GM18511 (cell line): Measurements from ENCODE around the gene PTPN23.
A peak's percentile ranks its signal among the peaks of the same experiment; 100 is the strongest.

Source experiments
- ATAC-seq: cut with Tn5 transposase; IDR thresholded peaks from one replicate; pipeline ENCODE4 v1.9.1; 2021; ENCODE audit warnings: mild to moderate bottlenecking, moderate library complexity; ENCODE audit not compliant: unreplicated experiment

The PTPN23 gene

DNA sequence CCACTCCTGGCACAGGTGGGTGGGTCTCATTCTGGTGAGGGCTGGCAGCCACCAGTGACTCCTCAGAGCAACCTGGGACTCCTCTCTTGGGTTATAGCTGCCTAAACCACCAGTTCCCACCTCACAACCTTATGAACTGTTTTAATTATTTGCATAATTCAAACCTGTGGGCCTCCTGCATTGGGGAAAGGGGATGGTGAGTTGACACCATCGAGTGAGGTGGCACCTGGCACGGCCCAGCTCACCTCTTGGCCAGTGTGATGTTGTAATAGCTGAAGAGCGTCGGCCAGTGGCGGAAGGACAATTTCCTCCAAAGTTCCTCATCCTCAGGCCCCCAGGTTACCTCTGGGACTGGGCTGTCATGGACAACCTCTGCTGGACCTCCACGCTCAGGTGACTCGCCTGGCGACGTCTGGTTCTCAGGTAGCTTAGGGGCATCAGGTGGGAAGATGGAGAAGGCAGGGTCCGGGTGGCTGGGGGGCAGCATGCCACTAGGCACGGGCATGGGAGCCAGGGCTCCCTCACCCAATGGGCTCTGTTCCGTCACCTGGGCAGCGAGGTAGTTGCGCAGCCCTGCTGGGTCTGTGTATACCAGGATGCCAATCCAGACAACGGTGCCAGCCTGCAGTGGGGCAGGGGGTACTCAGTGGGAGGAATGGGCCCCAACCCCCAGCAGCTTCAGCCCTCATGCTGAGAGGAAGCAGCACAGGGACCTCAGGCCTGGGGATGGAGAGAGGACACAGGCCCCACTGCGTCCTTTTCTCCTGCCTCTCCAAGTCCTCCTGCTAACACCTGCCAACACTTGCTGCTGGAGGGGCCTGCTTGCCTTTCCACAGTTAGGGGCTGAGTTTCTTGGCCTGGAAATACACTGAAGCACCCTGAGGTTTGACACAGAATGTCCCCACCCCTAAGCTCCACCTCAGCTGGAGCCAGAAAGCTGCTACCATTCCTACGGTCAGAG is 38.5 kb downstream of the PTPN23 start:
- ATAC-seq, result no peak

DNA sequence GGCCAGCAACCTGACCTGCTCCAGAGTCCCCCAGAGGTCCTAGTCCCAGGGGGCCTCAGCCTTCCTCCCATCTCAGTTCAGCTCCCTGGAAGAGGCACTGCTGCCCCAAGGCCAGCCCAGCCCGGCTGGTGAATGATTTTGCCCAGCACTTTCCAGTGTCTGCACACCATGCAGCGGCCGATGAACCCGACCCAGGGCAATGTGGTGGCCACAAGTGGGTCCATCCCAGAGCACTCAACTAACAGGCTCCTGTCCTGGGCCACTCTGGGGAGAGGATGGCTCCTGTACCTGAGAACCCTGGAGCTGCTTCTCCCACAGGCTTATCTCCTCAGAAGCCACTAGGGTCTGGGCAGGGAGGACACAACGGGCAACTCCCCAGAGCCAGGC is 39.2 kb downstream of the PTPN23 start:
- no peak for ATAC-seq

DNA sequence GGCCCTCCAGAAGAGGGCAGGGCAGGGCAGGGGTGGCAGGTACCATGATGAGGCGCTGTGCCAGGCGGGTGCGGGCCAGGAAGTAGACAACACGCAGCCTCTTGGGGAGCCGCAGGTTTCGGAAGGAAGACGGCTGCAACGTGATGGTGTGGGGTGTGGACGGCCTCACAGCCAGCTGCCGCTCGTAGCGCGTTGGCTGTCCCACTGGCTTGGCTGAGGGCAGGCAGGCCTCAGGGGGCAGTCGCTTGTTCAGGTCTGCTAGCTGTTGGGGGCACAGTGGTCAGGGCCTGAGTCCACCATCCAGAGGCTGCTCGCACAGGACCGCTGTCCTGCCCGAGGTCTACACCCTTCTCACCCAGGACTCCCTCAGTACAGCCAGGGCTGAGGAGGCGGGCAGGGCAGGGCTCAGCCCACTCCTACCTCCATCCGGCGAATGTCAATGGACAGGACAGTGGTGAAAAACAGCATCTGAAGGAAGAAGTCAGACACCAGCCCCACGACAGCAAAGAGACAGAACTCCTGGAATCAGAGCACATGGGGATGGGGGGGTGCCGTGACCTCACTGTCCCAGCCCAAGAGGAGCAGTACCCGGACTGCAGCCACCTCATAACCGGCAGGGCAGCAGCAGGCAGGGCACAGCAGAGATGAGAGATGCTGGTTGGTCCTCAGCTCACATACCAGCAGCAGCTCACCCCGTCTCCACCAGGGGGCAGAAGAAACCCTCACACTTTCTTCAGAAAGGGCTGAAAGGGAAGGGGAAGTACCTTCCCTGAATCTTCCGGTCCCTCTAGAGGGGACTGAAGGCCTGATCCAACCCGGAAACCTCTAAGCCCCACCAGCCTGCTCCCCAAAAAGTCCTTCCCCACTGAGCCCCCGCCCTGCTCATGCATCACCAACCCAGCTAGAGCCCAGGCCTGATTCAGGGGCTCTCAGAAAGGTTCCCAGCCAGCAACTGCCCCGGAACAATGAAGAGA is 40.0 kb downstream of the PTPN23 start:
- peak; percentile 87 for ATAC-seq

DNA sequence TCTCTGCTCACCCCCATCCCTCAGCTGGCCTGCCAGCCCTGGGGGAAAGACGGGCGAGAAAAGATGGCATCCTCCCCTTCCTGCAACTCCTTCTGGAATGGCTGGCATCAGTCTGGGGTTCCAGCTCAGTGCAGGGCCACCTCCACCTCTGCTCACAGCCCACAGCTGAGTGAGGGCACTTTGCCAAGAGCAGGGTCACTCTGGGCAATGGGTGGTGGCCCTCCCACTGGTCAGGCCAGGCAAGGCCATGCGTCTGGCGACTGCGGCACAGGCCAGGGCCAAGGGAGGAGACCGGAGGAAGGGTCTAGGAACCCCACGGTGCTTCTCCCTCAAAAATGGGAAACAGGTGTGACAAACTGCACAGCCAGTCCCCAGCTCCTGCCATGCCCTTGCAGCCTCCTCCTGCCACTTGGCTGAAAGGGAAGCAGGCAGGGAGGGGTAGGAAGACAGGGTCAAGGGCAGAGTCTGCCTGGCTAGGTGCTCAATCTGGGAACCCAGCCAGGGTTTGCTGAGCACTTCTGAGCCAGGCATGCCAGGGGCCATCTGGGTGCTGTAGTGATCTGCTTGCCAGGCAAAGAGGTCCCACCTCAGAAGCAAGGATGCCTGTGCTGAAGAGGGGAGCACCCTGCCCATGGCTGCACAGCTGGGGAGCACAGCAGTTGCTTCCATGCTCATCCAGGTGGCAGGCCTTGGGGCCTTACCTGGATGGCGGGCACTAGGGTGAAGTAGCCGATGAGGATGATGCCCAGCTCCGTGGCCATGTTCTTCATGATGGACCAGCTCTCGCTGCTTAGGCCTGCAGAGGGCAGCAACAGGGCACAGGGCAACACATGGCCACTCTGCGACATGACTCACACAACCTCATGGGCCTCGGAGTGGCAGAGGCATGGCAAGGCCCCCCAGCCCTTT is 41.2 kb downstream of the PTPN23 start:
- ATAC-seq, result no peak

DNA sequence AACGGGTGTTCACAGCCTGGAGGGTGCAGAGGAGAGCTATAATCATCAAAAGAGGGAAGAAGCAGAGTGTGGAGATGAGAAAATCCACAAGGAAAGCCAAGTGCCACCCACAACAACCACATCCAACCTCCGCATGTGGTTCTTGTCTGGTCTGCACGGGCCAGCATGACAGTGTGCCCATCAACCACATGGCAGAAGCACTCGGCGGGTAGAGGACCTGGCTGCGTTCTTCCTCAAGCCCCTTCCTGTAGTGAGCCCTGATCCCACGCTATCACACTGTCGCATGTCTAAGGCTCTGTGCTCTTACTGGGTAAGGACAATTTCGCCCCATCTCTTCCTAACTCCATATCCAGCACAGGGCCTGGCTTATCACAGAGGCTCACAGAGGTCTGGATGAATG is 41.9 kb downstream of the PTPN23 start:
- no peak for ATAC-seq

DNA sequence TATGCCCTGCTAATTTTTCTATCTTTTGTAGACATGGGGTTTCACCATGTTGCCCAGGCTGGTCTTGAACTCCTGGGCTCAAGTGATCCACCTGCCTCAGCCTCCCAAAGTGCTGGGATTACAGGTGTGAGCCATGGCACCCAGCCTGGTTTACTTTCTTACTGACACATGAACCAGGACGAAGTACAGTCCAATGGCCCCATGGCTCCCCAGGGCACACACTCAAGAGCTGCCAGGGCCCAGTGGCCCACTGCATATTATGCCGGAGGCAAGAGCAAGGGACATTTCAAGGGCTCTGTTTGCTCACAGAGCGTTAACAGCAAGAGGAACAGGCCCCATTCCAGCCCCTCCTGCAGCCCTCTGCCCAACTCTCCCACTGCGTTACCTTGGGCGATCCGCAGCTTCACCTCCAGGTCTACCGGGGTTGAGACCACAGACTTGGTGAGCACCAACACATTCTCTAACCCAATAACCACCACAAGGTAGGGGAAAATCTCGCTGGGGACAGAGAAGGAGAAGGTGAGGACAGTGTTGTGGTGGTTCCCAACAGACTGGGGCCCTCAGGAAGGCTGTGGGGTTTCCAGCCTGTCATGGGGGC is 42.8 kb downstream of the PTPN23 start:
- ATAC-seq, result no peak

DNA sequence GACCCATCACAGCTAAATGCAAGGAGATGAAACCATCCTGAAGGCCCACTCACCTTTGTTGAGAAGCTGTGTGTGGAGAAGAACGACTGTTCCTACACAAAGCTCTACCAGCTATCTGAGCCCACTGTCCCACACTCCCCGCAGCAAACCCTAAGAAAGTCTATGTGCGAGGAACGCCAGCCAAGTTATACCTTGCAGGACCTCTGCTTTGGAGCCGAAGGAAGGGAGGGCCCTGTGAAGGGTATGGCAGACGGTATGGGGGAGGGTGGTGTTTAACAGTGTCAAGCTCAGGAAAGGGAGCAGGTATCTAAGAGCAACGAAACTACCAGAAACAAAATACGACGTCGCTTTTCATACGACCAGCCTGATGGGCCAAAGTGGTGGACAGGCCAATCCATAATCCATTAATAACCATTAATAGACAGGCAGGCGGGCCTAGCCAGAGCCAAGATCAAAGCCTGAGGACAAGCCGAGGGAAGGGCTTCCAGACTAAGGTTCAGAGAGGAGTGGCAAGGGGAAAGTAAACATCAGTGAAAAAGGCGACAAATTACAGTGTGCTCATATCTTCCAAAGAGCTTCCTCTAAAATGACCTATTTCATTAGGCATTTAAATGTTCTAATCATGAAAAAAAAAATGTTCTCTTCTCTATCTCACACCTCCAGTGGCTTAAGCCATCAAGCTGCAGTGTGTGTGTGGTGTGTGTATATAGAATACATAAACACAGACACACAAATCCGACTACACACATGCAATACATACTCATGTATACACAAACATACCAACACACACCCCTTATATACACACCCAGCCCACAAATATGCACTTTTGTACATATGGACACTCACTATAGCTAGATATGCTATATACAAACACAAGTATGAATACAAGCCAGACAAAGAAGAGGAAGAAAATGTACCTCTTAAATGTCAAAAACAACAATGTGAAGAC is 43.9 kb downstream of the PTPN23 start:
- ATAC-seq, result no peak

DNA sequence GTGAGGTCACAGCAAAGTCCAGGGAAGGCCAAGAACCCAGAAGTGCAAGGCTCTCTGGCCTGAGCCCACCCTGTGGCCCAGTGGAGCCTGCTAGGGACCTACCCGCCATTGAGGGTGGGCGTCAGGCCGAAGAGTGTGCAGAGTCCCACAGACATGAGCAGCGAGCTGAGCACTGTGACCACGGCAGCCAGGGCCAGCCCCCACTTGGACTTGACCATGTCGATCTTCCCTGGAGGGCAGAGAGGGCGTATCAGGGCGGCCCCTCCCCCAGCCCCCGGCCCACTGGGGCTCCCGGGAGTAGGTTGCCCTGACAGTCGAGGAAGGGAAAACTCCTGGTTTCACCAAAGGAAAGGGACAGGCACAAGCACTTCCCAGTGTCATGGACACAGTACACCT is 44.6 kb downstream of the PTPN23 start:
- no peak for ATAC-seq

DNA sequence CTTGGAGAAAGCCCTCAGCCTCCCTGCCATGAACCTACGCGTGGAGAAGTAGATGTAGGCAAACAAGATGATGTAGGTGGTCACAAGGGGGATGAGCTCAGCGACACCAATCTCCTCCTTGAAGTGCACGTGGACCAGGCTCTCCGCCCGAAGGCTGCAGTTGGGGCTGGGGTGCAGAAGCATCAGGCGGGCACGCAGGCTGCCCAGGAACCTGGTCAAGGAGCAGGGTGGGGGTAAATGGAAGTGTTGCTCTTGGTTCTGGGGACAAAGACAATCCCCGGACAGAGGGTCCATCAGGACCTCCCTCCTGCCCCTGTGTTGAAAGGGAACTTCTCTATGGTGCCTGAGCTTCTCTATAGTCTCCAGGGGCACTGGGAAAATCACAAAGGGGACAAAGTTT is 45.1 kb downstream of the PTPN23 start:
- ATAC-seq, result no peak

DNA sequence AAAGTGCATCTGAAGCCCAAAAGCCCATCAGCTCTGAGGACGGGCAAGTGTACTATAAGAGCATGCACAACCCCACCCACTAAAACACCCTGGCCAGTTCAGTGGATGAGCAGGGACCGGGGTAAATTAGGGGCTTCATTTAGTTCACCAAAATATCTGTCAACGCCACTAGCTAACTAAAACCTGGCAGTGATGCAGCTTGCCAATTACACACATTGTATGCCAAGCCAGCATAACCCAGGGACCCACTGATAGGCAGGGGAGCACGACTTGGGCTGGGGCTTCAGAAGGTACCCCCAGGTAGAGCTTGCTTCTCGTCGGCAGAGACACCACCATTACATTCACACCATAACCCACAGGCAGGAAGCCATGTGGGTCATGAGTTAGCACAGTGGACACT is 47.0 kb downstream of the PTPN23 start:
- ATAC-seq, result no peak

DNA sequence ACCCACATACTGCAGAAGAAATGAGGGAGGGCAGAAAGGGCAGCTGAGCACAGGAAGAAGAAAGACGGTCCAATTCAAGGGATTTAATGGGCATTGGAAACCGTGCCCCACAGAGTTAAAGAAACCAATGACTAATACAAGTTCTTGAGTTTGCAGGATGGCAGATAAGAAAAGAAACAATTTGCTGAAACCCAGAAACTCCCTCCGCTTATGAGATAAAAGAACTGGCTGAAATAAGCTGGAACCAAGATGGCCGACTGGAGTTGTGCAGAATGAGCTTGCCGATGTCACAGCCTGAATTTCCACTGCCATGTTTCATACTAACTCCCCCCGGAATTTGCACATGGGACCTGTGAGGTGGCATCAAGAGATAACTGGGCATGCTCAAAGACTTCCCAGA is 47.8 kb downstream of the PTPN23 start:
- ATAC-seq, result no peak

DNA sequence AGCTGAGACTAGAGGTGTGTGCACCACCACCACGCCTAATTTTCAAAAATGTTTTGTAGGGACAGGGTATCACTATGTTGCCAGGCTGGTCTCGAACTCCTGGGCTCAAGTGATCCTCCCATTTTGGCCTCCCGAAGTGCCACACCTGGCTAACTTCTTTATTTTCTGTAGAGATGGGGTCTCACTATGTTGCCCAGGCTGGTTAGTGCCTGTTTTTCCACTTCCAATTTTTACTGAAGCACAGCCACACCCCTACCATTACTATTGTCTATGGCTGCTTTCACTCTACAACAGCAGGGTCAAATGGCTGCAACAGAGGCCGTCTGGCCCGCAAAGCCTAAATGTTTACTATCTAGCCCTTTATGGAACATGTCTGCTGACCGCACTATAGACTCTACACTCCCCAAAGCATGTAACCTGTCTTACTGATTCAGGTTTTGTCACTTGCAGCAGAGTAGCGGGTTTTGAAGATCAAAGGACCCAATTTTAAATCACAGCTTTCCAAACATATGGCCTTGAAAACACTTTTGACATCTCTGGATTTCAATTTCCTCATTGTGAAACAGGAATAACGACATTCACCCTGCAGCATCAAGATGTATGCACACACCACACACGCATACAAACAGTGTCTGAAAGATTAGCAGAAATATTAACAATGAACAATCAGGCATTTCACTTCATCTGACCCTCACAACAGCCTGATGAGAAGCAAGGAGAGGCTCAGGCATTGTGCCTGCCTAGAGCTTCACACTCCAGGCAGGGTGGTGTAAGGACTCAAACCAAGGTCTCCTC is 48.9 kb downstream of the PTPN23 start:
- ATAC-seq, result no peak

DNA sequence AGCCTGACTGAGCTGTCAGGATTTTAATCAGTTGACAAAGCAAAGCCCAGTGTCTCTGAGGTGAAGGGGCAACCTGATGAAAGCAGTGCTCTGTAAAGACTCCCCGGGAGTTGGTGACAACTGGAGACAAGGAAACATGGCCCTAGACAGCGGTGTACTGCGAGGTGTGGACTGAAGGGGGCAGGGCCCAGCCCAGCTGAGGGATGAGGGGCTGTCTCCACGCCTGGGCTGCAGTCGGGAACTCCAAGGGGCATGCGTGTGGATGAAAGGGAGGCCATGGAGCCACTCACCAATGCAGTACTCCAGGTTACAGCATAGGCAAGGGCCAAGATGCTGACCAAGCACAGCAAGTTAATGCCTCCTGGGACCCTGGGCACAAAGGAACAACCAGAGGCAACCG is 49.8 kb downstream of the PTPN23 start:
- ATAC-seq, result no peak

DNA sequence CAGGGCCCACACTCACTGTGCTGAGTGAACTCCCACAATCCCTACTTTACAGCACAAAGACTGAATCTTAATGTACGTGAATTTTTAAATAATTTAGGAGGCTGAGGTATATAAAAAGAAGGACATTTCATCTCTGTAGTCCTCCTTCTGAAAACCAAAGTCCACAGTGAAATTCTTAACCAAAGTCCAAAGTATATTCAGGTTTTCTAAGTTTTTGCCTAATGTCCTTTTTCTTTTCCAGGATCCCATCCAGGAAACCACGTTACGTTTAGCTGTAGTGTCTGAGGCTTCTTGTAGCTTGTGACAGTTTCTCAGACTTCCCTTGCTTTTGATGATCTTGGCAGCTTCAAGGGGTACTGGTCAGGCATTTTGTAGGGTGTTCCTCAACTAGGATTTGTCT is 50.4 kb downstream of the PTPN23 start:
- no peak for ATAC-seq

DNA sequence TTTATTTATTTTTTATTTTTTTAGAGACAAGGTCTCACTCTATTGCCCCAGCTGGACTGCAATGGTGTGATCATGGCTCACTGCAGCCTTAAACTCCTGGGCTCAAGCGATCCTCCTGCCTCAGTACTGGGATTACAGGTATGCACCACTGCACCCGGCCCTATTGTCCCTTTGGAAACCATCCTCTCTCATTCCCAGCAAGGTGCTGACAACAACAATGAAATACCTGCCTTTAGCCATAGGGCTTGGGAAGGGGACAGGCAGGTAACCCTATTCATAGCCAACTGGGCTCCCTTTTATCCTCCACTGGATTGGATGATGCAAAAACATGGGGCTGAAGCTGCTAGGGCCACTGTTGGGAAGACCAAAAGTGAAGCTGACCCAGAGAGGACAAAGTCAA is 51.9 kb downstream of the PTPN23 start:
- no peak for ATAC-seq

DNA sequence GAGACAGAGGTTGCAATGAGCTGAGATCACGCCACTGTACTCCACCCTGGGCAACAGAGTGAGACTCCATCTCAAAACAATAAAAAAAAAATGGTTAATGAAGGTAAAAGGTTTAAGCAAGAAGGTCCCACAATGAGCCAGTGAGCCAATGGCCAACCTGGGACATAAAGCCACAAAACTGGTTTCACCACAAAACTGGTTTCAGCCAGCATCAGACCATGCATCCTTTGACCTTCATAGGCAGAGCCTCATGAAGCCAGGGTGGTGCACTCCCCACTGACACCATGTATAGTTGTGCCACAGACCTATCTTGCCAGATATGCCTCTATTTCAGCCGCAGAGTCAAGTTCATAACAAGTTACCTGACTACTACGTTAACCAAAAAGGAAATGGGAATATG is 53.0 kb downstream of the PTPN23 start:
- no peak for ATAC-seq

DNA sequence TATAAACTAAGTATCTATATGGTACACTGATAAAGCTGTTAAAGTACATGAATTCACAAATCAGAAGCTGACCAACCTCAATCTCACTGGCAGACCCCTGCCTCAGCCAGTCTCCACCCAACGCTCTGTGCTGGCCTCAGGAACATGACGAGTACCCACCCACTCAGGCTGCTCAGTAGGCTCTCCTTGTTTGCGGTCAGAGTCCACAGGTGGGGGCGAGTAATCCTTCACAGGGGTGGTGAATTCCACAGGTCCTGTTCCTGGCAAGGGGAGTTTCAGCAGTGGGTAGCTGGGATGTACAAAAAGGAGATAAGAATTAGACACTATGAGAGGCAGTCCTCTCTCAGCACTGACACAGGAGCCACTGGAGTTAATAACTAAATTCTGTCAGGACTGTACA is 54.0 kb downstream of the PTPN23 start:
- no peak for ATAC-seq

DNA sequence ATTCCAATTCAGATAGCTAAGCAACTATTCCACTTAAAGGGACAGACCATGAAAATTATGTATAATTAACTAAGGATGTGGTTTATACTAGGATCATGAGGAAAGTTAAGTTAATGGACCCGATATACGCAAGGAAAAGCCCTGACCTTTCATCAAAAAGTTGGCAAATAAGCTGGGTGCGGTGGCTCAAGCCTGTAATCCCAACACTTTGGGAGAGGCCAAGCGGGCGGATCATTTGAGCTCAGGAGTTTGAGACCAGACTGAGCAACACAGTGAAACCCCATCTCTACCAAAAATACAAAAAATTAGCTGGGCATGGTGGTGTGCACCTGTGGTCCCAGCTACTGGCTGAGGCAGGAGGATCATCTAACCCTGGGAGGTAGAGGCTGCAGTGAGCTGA is 55.4 kb downstream of the PTPN23 start:
- no peak for ATAC-seq
